ENCODE data around the gene MARK1. TPM values are rescaled to one million over a fixed set of nuclear protein-coding genes. Genes with fewer than 3 reads are reported as not detected.

The MARK1 gene
- polyA plus RNA-seq, 1 donor: 10.6 TPM

GRCh38 chr1:220711056-220711809 is 183.3 kb downstream of the MARK1 start:
- DNase-seq: no peak

Other genes with a start within 250 kb of the MARK1 start
- gene C1orf115, start 162.2 kb downstream of the MARK1 start, polyA plus RNA-seq (ENCODE audit: insufficient read length): 24.4 TPM
- 61.5 TPM for gene MTARC2, start 220.2 kb downstream of the MARK1 start, polyA plus RNA-seq (ENCODE audit: insufficient read length)

Measured in left kidney (tissue), 2 donors.